RWPE2 (cell line): ENCODE measurements around the gene ZBTB4.

Experiments
- ATAC-seq: fragments of 200-7000 bp; cut with Tn5 transposase; 3 replicates; pipeline ENCODE4 v1.9.1; 2021; ENCODE audit warnings: low read depth
- DNase-seq: peaks from one replicate; pipeline ENCODE4 v3.0.0-alpha.2; 2020; ENCODE audit warnings: low spot score
- H3K27ac ChIP-seq: fragments of 450-650 bp; 2 replicates; pipeline ENCODE4 v1.5.1; 2017; ENCODE audit warnings: mild to moderate bottlenecking; ENCODE audit not compliant: poor library complexity, severe bottlenecking
- H3K27me3 ChIP-seq: fragments of 250-450 bp; sonication (Bioruptor Pico); 2 replicates; pipeline ENCODE4 v1.5.1; 2021; ENCODE audit warnings: mild to moderate bottlenecking, moderate library complexity; ENCODE audit not compliant: insufficient read depth, poor library complexity, severe bottlenecking
- H3K36me3 ChIP-seq: fragments of 250-450 bp; sonication (Bioruptor Pico); 2 replicates; pipeline ENCODE4 v1.5.1; 2020; ENCODE audit warnings: low read depth, mild to moderate bottlenecking, moderate library complexity
- H3K4me1 ChIP-seq: fragments of 250-450 bp; sonication (Bioruptor Pico); 2 replicates; pipeline ENCODE4 v1.5.1; 2021; ENCODE audit warnings: mild to moderate bottlenecking, moderate library complexity; ENCODE audit not compliant: insufficient read depth, poor library complexity, severe bottlenecking
- H3K4me3 ChIP-seq: fragments of 250-450 bp; sonication (Bioruptor Pico); 2 replicates; pipeline ENCODE4 v1.5.1; 2021; ENCODE audit warnings: mild to moderate bottlenecking, moderate library complexity; ENCODE audit not compliant: severe bottlenecking
- H3K9me3 ChIP-seq: fragments of 250-450 bp; sonication (Bioruptor Pico); 2 replicates; pipeline ENCODE4 v1.5.1; 2021; ENCODE audit warnings: mild to moderate bottlenecking, moderate library complexity; ENCODE audit not compliant: severe bottlenecking
- TF ChIP-seq, protein P1 (sequence below): fragments of 450-650 bp; IDR thresholded peaks from one replicate; pipeline ENCODE4 v1.5.1; 2017; ENCODE audit warnings: mild to moderate bottlenecking, moderate library complexity; ENCODE audit not compliant: poor library complexity, severe bottlenecking

Gene ZBTB4

DNA sequence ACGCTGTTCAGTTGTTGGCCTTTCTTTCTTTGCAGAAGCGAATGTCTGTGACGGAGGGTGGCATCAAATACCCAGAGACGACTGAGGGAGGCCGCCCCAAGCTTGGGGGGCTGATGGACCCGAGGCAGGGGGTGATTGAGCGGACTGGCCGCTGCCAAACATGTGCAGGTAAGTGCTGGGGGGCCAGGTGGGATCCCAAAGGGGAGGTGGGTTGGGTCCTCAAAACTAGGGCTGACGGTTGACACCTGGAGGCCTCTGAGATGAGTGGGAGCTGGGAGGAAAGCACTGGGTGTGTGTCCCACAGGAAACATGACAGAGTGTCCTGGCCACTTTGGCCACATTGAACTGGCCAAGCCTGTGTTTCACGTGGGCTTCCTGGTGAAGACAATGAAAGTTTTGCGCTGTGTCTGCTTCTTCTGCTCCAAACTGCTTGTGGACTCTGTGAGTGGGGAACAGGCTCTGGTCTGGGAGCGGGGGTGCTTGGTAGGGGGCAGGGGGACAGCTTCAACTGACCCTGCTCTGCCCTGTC is 16.5 kb upstream of the ZBTB4 start:
- H3K4me1 ChIP-seq: no peaks in the 10 kb centered on the region
- H3K27ac ChIP-seq: no peak overlapping the region
- DNase-seq: no peak
- TF ChIP-seq, protein P1, sequence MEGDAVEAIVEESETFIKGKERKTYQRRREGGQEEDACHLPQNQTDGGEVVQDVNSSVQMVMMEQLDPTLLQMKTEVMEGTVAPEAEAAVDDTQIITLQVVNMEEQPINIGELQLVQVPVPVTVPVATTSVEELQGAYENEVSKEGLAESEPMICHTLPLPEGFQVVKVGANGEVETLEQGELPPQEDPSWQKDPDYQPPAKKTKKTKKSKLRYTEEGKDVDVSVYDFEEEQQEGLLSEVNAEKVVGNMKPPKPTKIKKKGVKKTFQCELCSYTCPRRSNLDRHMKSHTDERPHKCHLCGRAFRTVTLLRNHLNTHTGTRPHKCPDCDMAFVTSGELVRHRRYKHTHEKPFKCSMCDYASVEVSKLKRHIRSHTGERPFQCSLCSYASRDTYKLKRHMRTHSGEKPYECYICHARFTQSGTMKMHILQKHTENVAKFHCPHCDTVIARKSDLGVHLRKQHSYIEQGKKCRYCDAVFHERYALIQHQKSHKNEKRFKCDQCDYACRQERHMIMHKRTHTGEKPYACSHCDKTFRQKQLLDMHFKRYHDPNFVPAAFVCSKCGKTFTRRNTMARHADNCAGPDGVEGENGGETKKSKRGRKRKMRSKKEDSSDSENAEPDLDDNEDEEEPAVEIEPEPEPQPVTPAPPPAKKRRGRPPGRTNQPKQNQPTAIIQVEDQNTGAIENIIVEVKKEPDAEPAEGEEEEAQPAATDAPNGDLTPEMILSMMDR: no peak
- H3K27me3 ChIP-seq: no peaks in the 10 kb centered on the region
- no peaks in the 10 kb centered on the region for H3K9me3 ChIP-seq
- H3K4me3 ChIP-seq: no peak overlapping the region
- no peak for ATAC-seq
- H3K36me3 ChIP-seq: peaks cover 65% of the 10 kb centered on the region

DNA sequence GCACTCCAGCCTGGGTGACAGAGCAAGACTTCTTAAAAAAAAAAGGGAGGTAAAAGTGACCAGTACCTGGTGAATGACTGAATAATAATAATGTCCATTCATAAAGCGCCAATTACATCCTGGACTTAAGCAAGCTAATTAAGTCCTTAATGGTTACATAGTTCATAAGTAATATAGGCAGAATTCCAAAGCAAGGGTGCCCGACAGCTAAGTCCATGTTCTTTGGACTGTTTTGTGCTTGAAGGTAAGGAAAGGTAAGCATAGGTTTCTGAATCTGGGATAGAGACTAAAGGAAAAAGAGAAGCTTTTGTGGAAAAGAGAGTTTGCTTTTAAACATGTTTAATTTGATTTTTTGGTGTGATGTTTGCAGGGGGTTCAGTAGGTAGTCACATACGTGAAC is 14.5 kb upstream of the ZBTB4 start:
- Histone ChIP-seq H3K4me1 (no peaks in the 10 kb centered on the region), H3K27ac (no peak overlapping the region), H3K27me3 (no peaks in the 10 kb centered on the region), H3K4me3 (no peak overlapping the region), H3K36me3 (peaks cover 57% of the 10 kb centered on the region), H3K9me3 (no peaks in the 10 kb centered on the region)
- DNase-seq (no peak), ATAC-seq (no peak)
- TF ChIP-seq, protein P1: no peak

DNA sequence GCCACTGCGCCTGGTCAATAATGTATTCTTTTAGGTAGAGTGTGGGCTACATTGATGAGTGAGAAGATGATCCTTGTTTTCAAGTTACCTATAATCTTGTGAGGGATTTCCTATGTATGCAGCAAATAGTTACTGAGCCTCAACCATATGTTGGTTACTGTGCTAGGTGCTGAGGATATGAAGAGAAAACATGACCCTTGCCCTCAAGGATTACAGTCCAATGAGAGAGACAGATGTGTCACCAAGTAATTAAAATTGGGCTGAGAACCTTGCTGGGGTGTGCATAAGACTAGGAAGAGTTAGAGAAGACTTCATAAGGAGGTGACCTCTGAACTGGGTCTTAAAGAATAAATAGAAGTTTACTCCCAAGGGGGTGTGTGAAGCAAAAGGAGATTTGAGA is 12.2 kb upstream of the ZBTB4 start:
- Histone ChIP-seq H3K27ac (no peak overlapping the region), H3K36me3 (peaks cover 33% of the 10 kb centered on the region), H3K9me3 (no peaks in the 10 kb centered on the region), H3K27me3 (no peaks in the 10 kb centered on the region), H3K4me1 (peaks cover 5% of the 10 kb centered on the region), H3K4me3 (no peak overlapping the region)
- ATAC-seq: no peak
- DNase-seq: no peak
- TF ChIP-seq, protein P1: no peak

DNA sequence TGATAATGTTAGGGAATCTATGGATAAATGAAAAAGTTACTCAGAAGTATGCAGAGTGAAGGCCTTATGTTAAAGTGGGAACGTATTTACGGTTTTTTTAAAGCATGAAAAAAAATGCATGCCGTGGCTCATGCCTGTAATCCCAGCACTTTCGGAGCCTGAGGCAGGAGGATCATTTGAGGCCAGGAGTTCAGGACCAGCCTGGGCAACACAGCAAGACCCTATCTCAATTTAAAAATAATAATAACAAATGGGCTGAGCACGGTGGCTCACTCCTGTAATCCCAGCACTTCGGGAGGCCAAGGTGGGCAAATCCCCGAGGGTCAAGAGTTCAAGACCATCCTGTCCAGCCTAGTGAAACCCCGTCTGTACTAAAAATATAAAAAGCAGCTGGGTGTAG is 10.7 kb upstream of the ZBTB4 start:
- TF ChIP-seq, protein P1: no peak
- Histone ChIP-seq H3K27ac (no peak overlapping the region), H3K27me3 (no peaks in the 10 kb centered on the region), H3K9me3 (no peaks in the 10 kb centered on the region), H3K4me1 (peaks cover 14% of the 10 kb centered on the region), H3K36me3 (peaks cover 25% of the 10 kb centered on the region), H3K4me3 (no peak overlapping the region)
- ATAC-seq (no peak), DNase-seq (no peak)

DNA sequence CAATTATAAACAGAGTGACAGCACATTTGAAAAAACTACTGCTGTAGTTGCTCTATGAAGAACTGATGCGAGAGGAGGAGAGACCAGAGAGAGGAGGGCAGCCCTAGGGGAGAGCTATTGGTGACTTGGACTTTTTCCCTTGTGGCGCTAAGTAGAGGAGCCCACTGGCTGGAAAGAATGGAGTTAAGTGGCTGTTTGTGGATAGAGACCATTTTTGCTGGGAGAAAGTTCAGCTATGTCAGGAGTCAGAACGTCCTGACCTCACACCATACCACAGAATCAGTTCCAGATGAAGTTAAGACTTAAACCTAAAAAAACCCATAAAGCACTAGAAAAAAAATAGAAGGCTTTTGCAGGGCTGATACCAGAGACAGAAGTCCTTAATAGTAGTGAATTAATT is 6.8 kb upstream of the ZBTB4 start:
- H3K27ac ChIP-seq: peak overlapping the region; percentile 84
- peaks cover 16% of the 10 kb centered on the region for H3K36me3 ChIP-seq
- no peaks in the 10 kb centered on the region for H3K9me3 ChIP-seq
- TF ChIP-seq, protein P1: no peak
- ATAC-seq: no peak
- DNase-seq: no peak
- H3K4me3 ChIP-seq: peak overlapping the region; percentile 72
- peaks cover 14% of the 10 kb centered on the region for H3K4me1 ChIP-seq
- H3K27me3 ChIP-seq: no peaks in the 10 kb centered on the region
